CD4-positive, alpha-beta T cell (primary cell): ENCODE data around the gene NSUN3. TPM values are rescaled to one million over a fixed set of nuclear protein-coding genes. Genes with fewer than 3 reads are reported as not detected.

ENCODE experiments used
- ATAC-seq: fragments of 200-7000 bp; cut with Tn5 transposase; one replicate; pipeline ENCODE4 v1.10.0; 2022; ENCODE audit warnings: mild to moderate bottlenecking; ENCODE audit not compliant: poor library complexity
- CTCF ChIA-PET: fragments of 350-600 bp; sonication (Branson Sonifier 250); formaldehyde crosslinking; loops from one replicate; lab custom pipeline; 2021; ENCODE audit warnings: antibody characterized with exemption, inconsistent platforms; lab: Charles Lee
- POLR2A ChIA-PET: fragments of 350-600 bp; sonication (Branson Sonifier 250); formaldehyde crosslinking; loops from one replicate; lab custom pipeline; 2021; ENCODE audit warnings: antibody characterized with exemption, inconsistent platforms; lab: Charles Lee
- DNase-seq, 14 experiments: peaks; one replicate each; pipeline ENCODE4 v3.0.0-alpha.2; 2013 to 2020; ENCODE audit warnings: mixed read lengths in 2 of 14
- H3K27ac ChIP-seq, 2 donors: one replicate each; pipeline versions ENCODE4 v1.5.1 to v1.7.0; 2013; ENCODE audit warnings: low read length in 2 of 2, low read depth in 1 of 2, mild to moderate bottlenecking in 1 of 2
- H3K27me3 ChIP-seq, 2 experiments: 1 replicate in 1 of 2; 2 replicates in 1 of 2; pipeline versions ENCODE4 v1.6.1 to v1.7.0; 2013; ENCODE audit warnings: low read length in 2 of 2, control low read depth in 1 of 2, mild to moderate bottlenecking in 1 of 2, moderate library complexity in 1 of 2; ENCODE audit not compliant: insufficient read depth in 2 of 2, control insufficient read depth in 1 of 2
- H3K36me3 ChIP-seq: one replicate; pipeline ENCODE4 v1.6.1; 2013; ENCODE audit warnings: low read length, control low read depth; ENCODE audit not compliant: insufficient read depth
- H3K4me1 ChIP-seq: one replicate; pipeline ENCODE4 v1.6.1; 2013; ENCODE audit warnings: low read length, control low read depth; ENCODE audit not compliant: insufficient read depth
- H3K4me3 ChIP-seq: one replicate; pipeline ENCODE4 v1.5.1; 2013; ENCODE audit warnings: mild to moderate bottlenecking, low read length, moderate library complexity
- H3K9me3 ChIP-seq, 2 experiments: 1 replicate in 1 of 2; 2 replicates in 1 of 2; pipeline versions ENCODE4 v1.6.1 to v1.7.0; 2013; ENCODE audit warnings: low read length in 2 of 2, mild to moderate bottlenecking in 2 of 2, control low read depth in 1 of 2, moderate library complexity in 1 of 2; ENCODE audit not compliant: control insufficient read depth in 1 of 2, insufficient read depth in 1 of 2
- H3K27ac Mint-ChIP-seq: one replicate; pipeline ENCODE4 v1.8.0; 2020; ENCODE audit warnings: mixed read lengths
- H3K27me3 Mint-ChIP-seq: one replicate; pipeline ENCODE4 v1.8.0; 2021; ENCODE audit warnings: mixed read lengths
- H3K36me3 Mint-ChIP-seq: one replicate; pipeline ENCODE4 v1.8.0; 2021; ENCODE audit warnings: low read depth, mixed read lengths
- H3K4me1 Mint-ChIP-seq: one replicate; pipeline ENCODE4 v1.8.0; 2021; ENCODE audit warnings: low read depth, mixed read lengths
- H3K4me3 Mint-ChIP-seq: one replicate; pipeline ENCODE4 v1.8.0; 2020; ENCODE audit warnings: mild to moderate bottlenecking, mixed read lengths
- H3K9me3 Mint-ChIP-seq: one replicate; pipeline ENCODE4 v1.8.0; 2020; ENCODE audit warnings: mixed read lengths
- intact Hi-C, 2 experiments: fragments of 100-400 bp; cut with DNase I in 1 of 2; cut with micrococcal nuclease in 1 of 2; formaldehyde crosslinking; loops; one replicate each; pipeline versions ENCODE4 v1.15.1 to v1.9.0; 2023 to 2025; cut with DNase I, micrococcal nuclease
- total RNA-seq, 174 experiments: library from RNA in 2 of 174; stranded (reverse) in 2 of 174; gene quantifications; one replicate each; pipeline ENCODE4 v1.2.3 and lab custom pipeline; 2021 to 2026
- TF ChIP-seq, protein P1 (sequence below): fragments of 200-600 bp; IDR thresholded peaks from one replicate; pipeline ENCODE4 v1.8.0; 2022; ENCODE audit warnings: antibody characterized with exemption, mild to moderate bottlenecking

The NSUN3 gene
- total RNA-seq, 2 experiments from 2014 or later, result 12.4 to 13.4 TPM

DNA sequence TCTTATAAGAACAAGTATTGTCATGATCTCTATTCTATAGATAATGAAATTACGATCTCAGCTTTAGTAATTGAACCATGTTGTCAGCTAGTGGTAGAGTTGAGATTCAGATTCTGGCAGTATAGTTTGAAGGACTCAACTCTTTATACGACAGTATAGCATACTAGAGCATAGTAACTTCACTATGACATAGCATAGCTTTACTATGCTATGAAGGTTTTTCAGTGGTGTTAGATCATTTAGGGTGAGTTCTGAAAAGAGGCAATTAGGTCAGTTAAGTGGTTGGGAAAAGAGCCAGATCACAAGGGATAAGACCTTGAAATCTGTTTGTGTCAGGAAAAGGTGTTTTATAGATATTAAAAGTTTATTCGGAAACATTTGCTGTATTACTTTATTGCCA lies 42.6 kb upstream of the NSUN3 start:
- no peak overlapping the region for H3K4me3 ChIP-seq
- no peaks in the 10 kb centered on the region for H3K9me3 ChIP-seq
- H3K27me3 Mint-ChIP-seq, result no peaks in the 10 kb centered on the region
- ATAC-seq (no peak), DNase-seq (no peak)
- intact Hi-C loops, result no loop called here
- no peaks in the 10 kb centered on the region for H3K4me1 ChIP-seq
- no peaks in the 10 kb centered on the region for H3K36me3 Mint-ChIP-seq
- ChIA-PET POLR2A (no interaction called here), CTCF (no interaction called here)
- H3K9me3 Mint-ChIP-seq, result no peaks in the 10 kb centered on the region
- H3K27ac ChIP-seq, result no peak overlapping the region
- no peaks in the 10 kb centered on the region for H3K36me3 ChIP-seq
- TF ChIP-seq, protein P1, sequence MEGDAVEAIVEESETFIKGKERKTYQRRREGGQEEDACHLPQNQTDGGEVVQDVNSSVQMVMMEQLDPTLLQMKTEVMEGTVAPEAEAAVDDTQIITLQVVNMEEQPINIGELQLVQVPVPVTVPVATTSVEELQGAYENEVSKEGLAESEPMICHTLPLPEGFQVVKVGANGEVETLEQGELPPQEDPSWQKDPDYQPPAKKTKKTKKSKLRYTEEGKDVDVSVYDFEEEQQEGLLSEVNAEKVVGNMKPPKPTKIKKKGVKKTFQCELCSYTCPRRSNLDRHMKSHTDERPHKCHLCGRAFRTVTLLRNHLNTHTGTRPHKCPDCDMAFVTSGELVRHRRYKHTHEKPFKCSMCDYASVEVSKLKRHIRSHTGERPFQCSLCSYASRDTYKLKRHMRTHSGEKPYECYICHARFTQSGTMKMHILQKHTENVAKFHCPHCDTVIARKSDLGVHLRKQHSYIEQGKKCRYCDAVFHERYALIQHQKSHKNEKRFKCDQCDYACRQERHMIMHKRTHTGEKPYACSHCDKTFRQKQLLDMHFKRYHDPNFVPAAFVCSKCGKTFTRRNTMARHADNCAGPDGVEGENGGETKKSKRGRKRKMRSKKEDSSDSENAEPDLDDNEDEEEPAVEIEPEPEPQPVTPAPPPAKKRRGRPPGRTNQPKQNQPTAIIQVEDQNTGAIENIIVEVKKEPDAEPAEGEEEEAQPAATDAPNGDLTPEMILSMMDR, result no peak
- no peak overlapping the region for H3K27ac Mint-ChIP-seq
- no peak overlapping the region for H3K4me3 Mint-ChIP-seq
- H3K4me1 Mint-ChIP-seq, result peaks cover under 1% of the 10 kb centered on the region
- no peaks in the 10 kb centered on the region for H3K27me3 ChIP-seq

DNA sequence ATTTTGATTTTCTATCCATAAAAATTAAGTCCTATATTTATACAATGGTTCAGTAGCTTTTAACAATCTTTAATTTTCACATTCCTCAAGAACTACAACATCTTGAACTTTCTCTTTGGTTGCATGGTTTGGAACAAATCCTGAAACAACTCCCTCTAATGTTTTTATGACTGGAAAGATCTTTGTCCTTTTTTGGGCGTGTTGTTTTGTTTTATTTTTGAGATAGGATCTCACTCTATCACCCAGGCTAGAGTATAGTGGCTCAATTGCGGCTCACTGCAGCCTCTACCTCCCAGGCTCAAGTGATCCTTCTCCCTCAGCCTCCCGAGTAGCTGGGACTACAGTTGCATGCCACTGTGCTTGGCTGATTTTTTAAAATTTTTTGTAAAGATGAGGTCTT lies 38.5 kb upstream of the NSUN3 start:
- Histone ChIP-seq H3K4me1 (no peaks in the 10 kb centered on the region), H3K9me3 (no peaks in the 10 kb centered on the region), H3K27ac (no peak overlapping the region), H3K4me3 (no peak overlapping the region), H3K36me3 (no peaks in the 10 kb centered on the region), H3K27me3 (no peaks in the 10 kb centered on the region)
- Mint-ChIP-seq H3K36me3 (no peaks in the 10 kb centered on the region), H3K4me3 (no peak overlapping the region), H3K9me3 (no peaks in the 10 kb centered on the region), H3K4me1 (no peaks in the 10 kb centered on the region), H3K27me3 (no peaks in the 10 kb centered on the region), H3K27ac (no peak overlapping the region)
- CTCF ChIA-PET, result interaction anchor here (1.1 kb wide), 1 partner anchor 13 kb away, joined by 4 read pairs; no protein-coding TSS in a partner anchor
- TF ChIP-seq, protein P1, result no peak
- no peak for DNase-seq
- ATAC-seq, result no peak
- POLR2A ChIA-PET, result no interaction called here
- intact Hi-C loops, result no loop called here

DNA sequence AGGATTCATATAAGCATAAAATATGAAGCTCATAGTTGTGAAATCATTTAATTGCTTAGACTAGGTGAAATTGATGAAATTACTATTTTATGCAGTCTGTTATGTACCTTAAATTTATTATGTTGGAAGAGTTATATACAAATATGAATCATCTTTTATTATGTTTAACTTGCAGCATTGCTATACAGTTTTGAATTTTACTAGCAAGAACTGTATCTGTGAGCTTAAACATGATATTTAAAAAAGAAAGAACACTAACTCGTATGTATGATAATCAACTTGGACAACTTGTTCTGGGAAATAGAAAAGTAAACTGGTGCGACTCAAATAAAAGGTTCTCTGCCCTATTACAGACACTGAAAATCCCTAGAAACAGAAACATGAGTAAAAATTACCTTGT lies 36.2 kb upstream of the NSUN3 start:
- POLR2A ChIA-PET, result no interaction called here
- Mint-ChIP-seq H3K4me1 (no peaks in the 10 kb centered on the region), H3K4me3 (no peak overlapping the region), H3K27me3 (no peaks in the 10 kb centered on the region), H3K9me3 (no peaks in the 10 kb centered on the region), H3K36me3 (no peaks in the 10 kb centered on the region), H3K27ac (no peak overlapping the region)
- ATAC-seq, result no peak
- Histone ChIP-seq H3K9me3 (no peaks in the 10 kb centered on the region), H3K27ac (no peak overlapping the region), H3K27me3 (no peaks in the 10 kb centered on the region), H3K4me3 (no peak overlapping the region), H3K4me1 (no peaks in the 10 kb centered on the region), H3K36me3 (no peaks in the 10 kb centered on the region)
- CTCF ChIA-PET, result no interaction called here
- TF ChIP-seq, protein P1, result no peak
- intact Hi-C loops, result no loop called here
- no peak for DNase-seq
